Fibroblast of lung (primary cell): ENCODE results near the gene C6orf52.

Experiments used
- CTCF ChIP-seq, 2 donors: IDR thresholded peaks in 1 of 2; conservative IDR thresholded peaks in 1 of 2; 1 replicate in 1 of 2; 2 replicates in 1 of 2; pipeline ENCODE4 v1.5.1; 2011 to 2012; ENCODE audit warnings: low read length in 2 of 2, control low read depth in 1 of 2, inconsistent platforms in 1 of 2, low read depth in 1 of 2, mild to moderate bottlenecking in 1 of 2
- EZH2 ChIP-seq: IDR thresholded peaks from 2 replicates; pipeline ENCODE4 v1.5.1; 2012; ENCODE audit warnings: low read length, control low read depth, mild to moderate bottlenecking; ENCODE audit errors: missing control alignments

- TF ChIP-seq CTCF (conservative IDR thresholded peaks at IDR 0.05 in 1 of 2, IDR thresholded peaks at IDR 0.05 in 1 of 2; ENCODE audit: low read depth in 1 of 2, low read length in 2 of 2) (no peak), EZH2 (no peak)
These were observed 2.2 kb upstream of the C6orf52 start for GRCh38 chr6:10696655-10697054.
